Adrenal gland (tissue), 5 donors: ENCODE measurements around the gene LIF.

Experiments
- POLR2A ChIP-seq, 2 donors: fragments of 450-650 bp; IDR thresholded peaks; one replicate each; pipeline ENCODE4 v1.6.1; 2017; ENCODE audit warnings: antibody characterized with exemption in 2 of 2, mild to moderate bottlenecking in 2 of 2, moderate library complexity in 1 of 2
- TF ChIP-seq, protein P1 (sequence below), 6 experiments: fragments of 450-650 bp in 4 of 6; fragments of 200-600 bp in 2 of 6; sonication (generic) in 1 of 6; IDR thresholded peaks; 1 replicate in 5 of 6; 2 replicates in 1 of 6; pipeline versions ENCODE4 v1.5.1 to v1.8.0; 2016 to 2021; ENCODE audit warnings: antibody characterized with exemption in 6 of 6, mild to moderate bottlenecking in 2 of 6, moderate library complexity in 1 of 6
- donor health status: DM: no; HTN: no; CAD: no.

GRCh38 chr22:30277547-30278344, 31.2 kb upstream of the LIF start:
- TF ChIP-seq, protein P1, sequence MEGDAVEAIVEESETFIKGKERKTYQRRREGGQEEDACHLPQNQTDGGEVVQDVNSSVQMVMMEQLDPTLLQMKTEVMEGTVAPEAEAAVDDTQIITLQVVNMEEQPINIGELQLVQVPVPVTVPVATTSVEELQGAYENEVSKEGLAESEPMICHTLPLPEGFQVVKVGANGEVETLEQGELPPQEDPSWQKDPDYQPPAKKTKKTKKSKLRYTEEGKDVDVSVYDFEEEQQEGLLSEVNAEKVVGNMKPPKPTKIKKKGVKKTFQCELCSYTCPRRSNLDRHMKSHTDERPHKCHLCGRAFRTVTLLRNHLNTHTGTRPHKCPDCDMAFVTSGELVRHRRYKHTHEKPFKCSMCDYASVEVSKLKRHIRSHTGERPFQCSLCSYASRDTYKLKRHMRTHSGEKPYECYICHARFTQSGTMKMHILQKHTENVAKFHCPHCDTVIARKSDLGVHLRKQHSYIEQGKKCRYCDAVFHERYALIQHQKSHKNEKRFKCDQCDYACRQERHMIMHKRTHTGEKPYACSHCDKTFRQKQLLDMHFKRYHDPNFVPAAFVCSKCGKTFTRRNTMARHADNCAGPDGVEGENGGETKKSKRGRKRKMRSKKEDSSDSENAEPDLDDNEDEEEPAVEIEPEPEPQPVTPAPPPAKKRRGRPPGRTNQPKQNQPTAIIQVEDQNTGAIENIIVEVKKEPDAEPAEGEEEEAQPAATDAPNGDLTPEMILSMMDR (IDR thresholded peaks at IDR 0.05), result no peak
- TF ChIP-seq POLR2A (IDR thresholded peaks at IDR 0.05), result peak in 1 of 2 donors; percentile 17
